GM12878 (cell line): ENCODE results near the gene LRRC30. TPM values are rescaled to one million over a fixed set of nuclear protein-coding genes. Genes with fewer than 3 reads are reported as not detected.

Experiments used
- CEBPZ ChIP-seq: fragments of 150-350 bp; IDR thresholded peaks from 2 replicates; pipeline ENCODE4 v1.6.1; 2016; ENCODE audit warnings: low read depth, low read length
- CHD1 ChIP-seq: IDR thresholded peaks from 2 replicates; pipeline ENCODE4 v1.6.1; 2012; ENCODE audit warnings: low read depth, low read length, improper control_type of control experiment
- NBN ChIP-seq: fragments of 450-650 bp; IDR thresholded peaks from 2 replicates; pipeline ENCODE4 v1.6.1; 2016
- NKRF ChIP-seq: fragments of 450-650 bp; conservative IDR thresholded peaks from 2 replicates; pipeline ENCODE4 v1.6.1; 2017; ENCODE audit warnings: mild to moderate bottlenecking, moderate library complexity
- RUNX3 ChIP-seq: IDR thresholded peaks from 2 replicates; pipeline ENCODE4 v1.6.1; 2012; ENCODE audit warnings: low read length, inconsistent platforms
- SKIL ChIP-seq: fragments of 450-650 bp; IDR thresholded peaks from 2 replicates; pipeline ENCODE4 v1.6.1; 2017; ENCODE audit warnings: mild to moderate bottlenecking, low read depth, inconsistent platforms; ENCODE audit not compliant: poor library complexity, severe bottlenecking
- ZNF217 ChIP-seq: fragments of 450-650 bp; IDR thresholded peaks from 2 replicates; pipeline ENCODE4 v1.6.1; 2017; ENCODE audit warnings: antibody characterized with exemption, mild to moderate bottlenecking
- polyA plus RNA-seq, 11 experiments: library from polyadenylated mRNA; depleted of rRNA in 4 of 11; unstranded in 6 of 11; stranded (reverse) in 5 of 11; fragments of >200 nt; fragmentation: Nextera tagmentation in 4 of 11; fragmentation: Illumina TruSeq in 1 of 11; extraction: Ambion mirVana in 4 of 11; extraction: Trizol in 1 of 11; gene quantifications; 1 replicate in 1 of 11; 2 replicates in 10 of 11; pipeline versions ENCODE4 v1.2.1 to v1.2.3, GENCODE V29; 2011 to 2016; ENCODE audit warnings: inconsistent platforms in 2 of 11, missing spikeins in 2 of 11, low read depth in 1 of 11
- total RNA-seq, 4 experiments: library from RNA; depleted of rRNA in 3 of 4; stranded (reverse); fragments of >200 nt in 3 of 4; fragmentation: Illumina TruSeq in 1 of 4; extraction: Trizol in 1 of 4; gene quantifications; 2 replicates each; pipeline versions ENCODE4 v1.2.1 to v1.2.3, GENCODE V29; 2013 to 2021

LRRC30 gene
- total and polyA plus RNA-seq, 10 of the 15 experiments (the other 5 are each of a cell fraction or from before 2014, with no cell fraction given), result not detected

GRCh38 chr18:7233134-7233810 lies 2.4 kb downstream of the LRRC30 start (continued):
- TF ChIP-seq CEBPZ, result no peak
- TF ChIP-seq CHD1, result no peak
- no peak for TF ChIP-seq SKIL
- no peak for TF ChIP-seq NBN
- no peak for TF ChIP-seq RUNX3
- no peak for TF ChIP-seq ZNF217
- TF ChIP-seq NKRF, result no peak
